ENCODE data around the gene SCN9A.

GRCh38 chr2:166154685-166155338 lies 220.9 kb downstream of the SCN9A start:
- TF ChIP-seq EZH2 (IDR thresholded peaks at IDR 0.05; ENCODE audit: low read depth): no peak
- TF ChIP-seq, protein P1, sequence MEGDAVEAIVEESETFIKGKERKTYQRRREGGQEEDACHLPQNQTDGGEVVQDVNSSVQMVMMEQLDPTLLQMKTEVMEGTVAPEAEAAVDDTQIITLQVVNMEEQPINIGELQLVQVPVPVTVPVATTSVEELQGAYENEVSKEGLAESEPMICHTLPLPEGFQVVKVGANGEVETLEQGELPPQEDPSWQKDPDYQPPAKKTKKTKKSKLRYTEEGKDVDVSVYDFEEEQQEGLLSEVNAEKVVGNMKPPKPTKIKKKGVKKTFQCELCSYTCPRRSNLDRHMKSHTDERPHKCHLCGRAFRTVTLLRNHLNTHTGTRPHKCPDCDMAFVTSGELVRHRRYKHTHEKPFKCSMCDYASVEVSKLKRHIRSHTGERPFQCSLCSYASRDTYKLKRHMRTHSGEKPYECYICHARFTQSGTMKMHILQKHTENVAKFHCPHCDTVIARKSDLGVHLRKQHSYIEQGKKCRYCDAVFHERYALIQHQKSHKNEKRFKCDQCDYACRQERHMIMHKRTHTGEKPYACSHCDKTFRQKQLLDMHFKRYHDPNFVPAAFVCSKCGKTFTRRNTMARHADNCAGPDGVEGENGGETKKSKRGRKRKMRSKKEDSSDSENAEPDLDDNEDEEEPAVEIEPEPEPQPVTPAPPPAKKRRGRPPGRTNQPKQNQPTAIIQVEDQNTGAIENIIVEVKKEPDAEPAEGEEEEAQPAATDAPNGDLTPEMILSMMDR (conservative IDR thresholded peaks at IDR 0.05): no peak

All from PC-9 (cell line).